Lower lobe of right lung (tissue), 2 donors: ENCODE data around the gene SLC30A3. TPM values are rescaled to one million over a fixed set of nuclear protein-coding genes. Genes with fewer than 3 reads are reported as not detected.

Experiments used
- ATAC-seq, 2 donors: fragments of 200-7000 bp; cut with Tn5 transposase; one replicate each; pipeline ENCODE4 v1.9.1; 2020 to 2022; ENCODE audit warnings: mild to moderate bottlenecking in 2 of 2, moderate library complexity in 2 of 2
- DNase-seq: peaks from one replicate; pipeline ENCODE4 v3.0.0-alpha.2; 2020
- H3K27ac ChIP-seq: fragments of 200-600 bp; one replicate; pipeline ENCODE4 v1.8.0; 2022
- H3K27me3 ChIP-seq: fragments of 200-600 bp; one replicate; pipeline ENCODE4 v1.8.0; 2022; ENCODE audit warnings: low read depth
- H3K36me3 ChIP-seq: fragments of 200-600 bp; one replicate; pipeline ENCODE4 v1.8.0; 2022; ENCODE audit warnings: mild to moderate bottlenecking
- H3K4me1 ChIP-seq: fragments of 200-600 bp; one replicate; pipeline ENCODE4 v1.8.0; 2022
- H3K4me3 ChIP-seq: fragments of 200-600 bp; one replicate; pipeline ENCODE4 v1.8.0; 2022; ENCODE audit warnings: mild to moderate bottlenecking
- H3K9me3 ChIP-seq: fragments of 200-600 bp; one replicate; pipeline ENCODE4 v1.8.0; 2022
- intact Hi-C: fragments of 100-400 bp; cut with DNase I; formaldehyde crosslinking; loops from one replicate; pipeline ENCODE4 v1.11.0; 2022
- total RNA-seq: library from RNA; stranded (reverse); fragmentation: NEBNext Ultra II Directional; extraction: Animal tissue kit (Norgen Biotek cat#: 25700); gene quantifications from one replicate; pipeline ENCODE4 v1.2.1, GENCODE V29; 2021
- TF ChIP-seq, protein P1 (sequence below): fragments of 200-600 bp; IDR thresholded peaks from one replicate; pipeline ENCODE4 v1.8.0; 2022; ENCODE audit warnings: antibody characterized with exemption, mild to moderate bottlenecking
- donor health status: DM: no; HTN: yes; CAD: no; lungs with severe emphysema.

Gene SLC30A3
- total RNA-seq, 1 donor from 2014 or later, result 0.80 TPM

DNA sequence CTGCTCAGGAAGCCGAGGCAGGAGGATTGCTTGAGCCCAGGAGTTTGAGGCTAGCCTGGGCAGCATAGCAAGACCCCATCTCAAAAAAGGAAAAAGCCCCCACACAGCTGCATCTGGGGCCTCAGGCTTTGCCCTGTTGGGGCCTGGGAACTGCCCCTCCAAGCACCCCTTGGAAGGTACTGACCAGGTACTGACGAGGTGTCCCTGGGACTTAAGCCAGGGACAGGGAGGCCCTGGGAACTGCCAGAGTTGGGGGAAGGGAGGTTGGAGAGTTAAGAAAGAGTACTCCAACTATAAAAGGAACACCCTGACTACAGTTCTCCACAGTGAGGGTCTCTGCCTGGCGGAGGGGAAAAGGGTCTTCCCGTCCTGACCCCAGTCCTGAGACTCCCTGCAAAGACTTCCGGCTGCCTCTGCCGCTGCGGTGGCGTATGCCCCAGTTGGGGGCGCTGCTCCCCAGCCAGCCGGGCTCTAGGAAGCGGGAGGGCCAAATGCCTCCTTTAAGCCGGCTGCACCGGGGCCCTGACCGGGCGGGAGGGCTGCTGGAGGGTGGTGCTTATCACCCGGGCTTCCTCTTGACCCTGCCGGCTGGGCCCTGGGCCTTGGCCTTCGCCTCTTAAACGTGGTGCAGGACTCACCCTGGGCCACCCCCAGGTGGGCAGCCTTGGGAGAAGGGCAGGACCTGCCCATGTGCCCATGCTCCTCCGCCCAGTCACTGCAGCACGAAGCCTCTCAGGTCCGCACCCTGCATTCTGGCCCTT, 12.8 kb downstream of the SLC30A3 start:
- Histone ChIP-seq H3K36me3 (no peaks in the 10 kb centered on the region), H3K27me3 (peaks cover 27% of the 10 kb centered on the region)
- intact Hi-C loops, result no loop called here

DNA sequence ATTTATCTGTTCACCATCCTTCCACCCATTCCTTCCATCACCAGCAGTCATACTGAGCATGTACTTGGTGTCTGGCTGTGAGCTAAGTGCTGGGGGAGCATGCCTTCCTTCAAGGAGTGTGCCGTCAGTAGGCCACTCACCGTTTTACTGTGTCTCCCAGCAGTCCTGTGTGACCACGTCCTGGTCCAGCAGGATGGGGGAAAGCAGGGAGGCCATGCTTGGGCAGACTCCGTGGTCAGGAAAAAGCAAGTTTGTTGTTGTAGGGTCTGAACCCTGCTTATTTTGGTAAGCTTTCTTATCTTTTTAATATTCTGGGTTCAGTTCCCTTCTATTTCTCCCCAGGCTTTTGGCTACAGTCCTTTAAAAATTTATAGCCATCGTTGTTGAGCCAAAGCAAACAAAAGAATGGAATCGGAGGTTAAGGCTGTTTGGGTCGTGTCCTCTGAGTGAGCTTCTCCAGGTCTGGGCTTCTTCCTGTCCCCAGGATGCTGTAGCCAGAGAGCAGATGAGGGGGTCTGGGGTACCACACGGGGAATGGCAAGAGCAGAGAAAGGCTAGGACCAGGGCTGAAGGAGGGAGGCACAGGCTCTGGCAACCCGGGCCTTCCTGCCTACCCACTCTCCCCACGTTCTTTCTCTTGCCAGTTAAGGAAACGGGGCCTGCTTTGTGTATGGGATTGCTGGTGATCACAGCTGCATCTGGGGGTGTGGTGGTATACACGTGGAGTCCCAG, 13.5 kb downstream of the SLC30A3 start:
- TF ChIP-seq, protein P1, sequence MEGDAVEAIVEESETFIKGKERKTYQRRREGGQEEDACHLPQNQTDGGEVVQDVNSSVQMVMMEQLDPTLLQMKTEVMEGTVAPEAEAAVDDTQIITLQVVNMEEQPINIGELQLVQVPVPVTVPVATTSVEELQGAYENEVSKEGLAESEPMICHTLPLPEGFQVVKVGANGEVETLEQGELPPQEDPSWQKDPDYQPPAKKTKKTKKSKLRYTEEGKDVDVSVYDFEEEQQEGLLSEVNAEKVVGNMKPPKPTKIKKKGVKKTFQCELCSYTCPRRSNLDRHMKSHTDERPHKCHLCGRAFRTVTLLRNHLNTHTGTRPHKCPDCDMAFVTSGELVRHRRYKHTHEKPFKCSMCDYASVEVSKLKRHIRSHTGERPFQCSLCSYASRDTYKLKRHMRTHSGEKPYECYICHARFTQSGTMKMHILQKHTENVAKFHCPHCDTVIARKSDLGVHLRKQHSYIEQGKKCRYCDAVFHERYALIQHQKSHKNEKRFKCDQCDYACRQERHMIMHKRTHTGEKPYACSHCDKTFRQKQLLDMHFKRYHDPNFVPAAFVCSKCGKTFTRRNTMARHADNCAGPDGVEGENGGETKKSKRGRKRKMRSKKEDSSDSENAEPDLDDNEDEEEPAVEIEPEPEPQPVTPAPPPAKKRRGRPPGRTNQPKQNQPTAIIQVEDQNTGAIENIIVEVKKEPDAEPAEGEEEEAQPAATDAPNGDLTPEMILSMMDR, result no peak
- H3K27ac ChIP-seq, result no peak overlapping the region
- intact Hi-C loops, result no loop called here
- H3K4me1 ChIP-seq, result no peaks in the 10 kb centered on the region
- no peak overlapping the region for H3K4me3 ChIP-seq
- peaks cover 3% of the 10 kb centered on the region for H3K36me3 ChIP-seq
- H3K27me3 ChIP-seq, result peaks cover 27% of the 10 kb centered on the region
- DNase-seq, result no peak
- no peak for ATAC-seq
- no peaks in the 10 kb centered on the region for H3K9me3 ChIP-seq

More for the DNA sequence above, 12.8 kb downstream of the SLC30A3 start:
- H3K27ac ChIP-seq, result no peak overlapping the region
- ATAC-seq, result peak; percentile 87 to 89
- no peak overlapping the region for H3K4me3 ChIP-seq
- TF ChIP-seq, protein P1, result peak; percentile 78
- DNase-seq, result peak; percentile 68
- no peaks in the 10 kb centered on the region for H3K9me3 ChIP-seq
- H3K4me1 ChIP-seq, result no peaks in the 10 kb centered on the region

DNA sequence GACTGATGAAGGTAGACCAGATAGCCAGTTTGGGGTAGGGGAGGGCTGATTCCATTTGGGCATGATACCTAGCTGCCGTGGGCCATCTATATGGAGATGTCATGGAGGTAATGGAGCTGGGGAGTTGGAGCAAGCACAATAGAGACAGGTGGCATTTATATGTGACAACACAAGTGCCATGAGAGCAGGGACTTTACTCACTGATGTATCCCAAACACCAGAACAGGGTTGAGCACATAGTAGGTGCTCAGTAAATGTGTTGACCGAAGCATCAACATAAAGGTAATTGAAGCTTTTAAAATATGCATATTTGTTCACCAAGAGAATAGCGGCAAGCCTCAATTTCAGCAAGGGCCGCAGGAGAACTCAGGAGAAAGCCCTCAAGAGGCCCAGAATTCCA, 15.0 kb downstream of the SLC30A3 start:
- Histone ChIP-seq H3K27ac (no peak overlapping the region), H3K4me1 (no peaks in the 10 kb centered on the region), H3K4me3 (no peak overlapping the region), H3K36me3 (peaks cover 17% of the 10 kb centered on the region), H3K9me3 (no peaks in the 10 kb centered on the region), H3K27me3 (peaks cover 25% of the 10 kb centered on the region)
- no peak for DNase-seq
- ATAC-seq, result no peak
- TF ChIP-seq, protein P1, result no peak
- intact Hi-C loops, result no loop called here

DNA sequence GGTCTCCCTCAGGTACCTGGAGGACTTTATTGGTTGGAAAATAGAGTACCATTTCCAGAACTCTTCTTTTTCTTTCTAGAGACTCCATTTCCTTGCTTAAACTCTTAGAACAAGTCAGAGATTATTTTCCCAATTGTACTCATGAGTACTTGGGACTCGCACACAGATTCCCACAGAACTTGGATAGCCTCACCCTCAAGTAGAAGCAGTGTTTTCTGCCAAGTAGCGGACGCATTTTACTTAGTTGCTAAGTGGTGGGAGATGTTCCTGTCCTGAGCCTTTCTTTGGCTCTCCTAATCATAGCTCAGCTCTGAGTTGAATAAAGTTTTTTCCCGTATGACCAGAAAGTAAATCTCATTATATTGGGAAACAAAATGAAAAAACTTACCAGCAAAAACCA, 17.2 kb downstream of the SLC30A3 start:
- intact Hi-C loops, result no loop called here
- ATAC-seq, result no peak
- peaks cover 40% of the 10 kb centered on the region for H3K36me3 ChIP-seq
- H3K4me1 ChIP-seq, result no peaks in the 10 kb centered on the region
- TF ChIP-seq, protein P1, result no peak
- H3K27ac ChIP-seq, result no peak overlapping the region
- no peak for DNase-seq
- H3K4me3 ChIP-seq, result no peak overlapping the region
- peaks cover 10% of the 10 kb centered on the region for H3K27me3 ChIP-seq
- H3K9me3 ChIP-seq, result no peaks in the 10 kb centered on the region

DNA sequence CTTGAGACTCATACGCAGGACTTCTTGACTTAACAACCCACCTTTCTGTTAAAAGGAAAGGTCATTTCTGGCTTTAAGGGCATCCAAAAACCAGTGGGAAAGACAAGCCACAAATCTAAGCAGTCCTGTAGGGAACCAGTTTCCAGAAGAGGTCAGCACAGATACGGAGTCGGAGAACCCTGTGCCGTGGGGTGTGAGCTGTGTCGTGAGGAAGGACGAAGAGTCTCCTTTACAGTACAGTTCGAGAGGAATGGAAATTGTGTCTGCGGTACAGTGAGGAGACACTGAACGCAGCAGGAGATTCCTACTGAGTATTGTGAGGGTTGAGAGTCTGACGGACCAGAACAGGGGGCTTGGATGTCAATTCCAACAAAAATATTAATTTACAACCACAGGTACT, 17.7 kb downstream of the SLC30A3 start:
- no peak overlapping the region for H3K27ac ChIP-seq
- peaks cover 45% of the 10 kb centered on the region for H3K36me3 ChIP-seq
- DNase-seq (no peak), ATAC-seq (no peak)
- TF ChIP-seq, protein P1, result no peak
- no peaks in the 10 kb centered on the region for H3K4me1 ChIP-seq
- H3K27me3 ChIP-seq, result peaks cover 5% of the 10 kb centered on the region
- intact Hi-C loops, result no loop called here
- H3K4me3 ChIP-seq, result no peak overlapping the region
- H3K9me3 ChIP-seq, result no peaks in the 10 kb centered on the region
